GM19438 (cell line): ENCODE data around the gene PUS3.
"Not testable (repeated sequence)": the region's sequence is repeated elsewhere in the genome, so short reads cannot be mapped to it uniquely, and the experiment has no call there.

ENCODE experiments used
- ATAC-seq: cut with Tn5 transposase; IDR thresholded peaks from one replicate; pipeline ENCODE4 v1.9.1; 2021; ENCODE audit warnings: low read depth; ENCODE audit not compliant: unreplicated experiment

Gene PUS3

DNA sequence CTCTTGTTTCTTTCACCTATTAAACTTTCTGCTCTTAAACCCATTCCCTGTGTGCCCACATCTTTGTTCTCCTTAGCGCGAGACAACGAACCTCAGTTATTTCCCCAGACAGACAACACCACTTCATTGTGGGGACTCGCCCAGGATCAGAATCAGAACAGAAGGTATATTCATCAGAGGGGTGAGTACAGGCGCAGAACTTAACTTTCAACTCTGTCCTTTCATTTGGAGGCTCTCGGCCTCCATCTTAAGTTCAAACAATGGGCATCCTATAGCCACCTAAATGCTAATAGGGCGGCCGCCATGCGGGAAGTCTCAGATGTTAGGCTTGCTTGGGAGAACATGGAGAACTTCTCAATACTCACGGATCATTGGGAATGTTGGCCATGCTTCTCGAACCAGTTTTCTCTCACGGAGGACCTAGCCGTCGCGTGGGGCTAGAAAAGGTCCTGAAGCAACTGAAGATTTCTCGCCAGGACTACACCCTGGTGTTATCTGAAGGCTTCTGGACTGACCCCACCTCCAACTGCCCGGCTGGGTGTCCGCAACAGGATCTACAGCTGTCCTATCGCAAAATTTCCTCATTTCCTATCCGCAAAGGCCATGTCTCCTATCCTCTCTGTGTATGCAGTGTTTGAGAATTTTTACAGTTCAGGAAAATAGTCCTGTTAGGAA is 29.0 kb downstream of the PUS3 start:
- no peak for ATAC-seq

DNA sequence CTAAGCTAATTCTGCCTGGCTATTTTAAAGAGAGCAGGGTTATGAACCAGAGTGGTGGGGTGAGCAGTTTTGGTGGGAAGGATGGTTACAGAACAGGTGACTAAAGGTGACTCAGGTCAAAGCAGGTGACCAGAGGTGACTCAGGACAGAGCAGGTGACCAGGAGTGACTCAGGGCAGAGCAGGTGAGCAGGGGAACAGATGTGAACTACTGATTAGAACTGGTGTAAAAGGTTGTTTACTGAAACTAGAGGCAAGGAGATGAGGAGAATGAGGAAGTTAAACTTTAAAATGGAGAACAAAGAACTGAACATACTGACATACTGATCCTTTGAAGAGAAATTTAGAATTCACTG is 30.9 kb downstream of the PUS3 start:
- ATAC-seq: no peak

DNA sequence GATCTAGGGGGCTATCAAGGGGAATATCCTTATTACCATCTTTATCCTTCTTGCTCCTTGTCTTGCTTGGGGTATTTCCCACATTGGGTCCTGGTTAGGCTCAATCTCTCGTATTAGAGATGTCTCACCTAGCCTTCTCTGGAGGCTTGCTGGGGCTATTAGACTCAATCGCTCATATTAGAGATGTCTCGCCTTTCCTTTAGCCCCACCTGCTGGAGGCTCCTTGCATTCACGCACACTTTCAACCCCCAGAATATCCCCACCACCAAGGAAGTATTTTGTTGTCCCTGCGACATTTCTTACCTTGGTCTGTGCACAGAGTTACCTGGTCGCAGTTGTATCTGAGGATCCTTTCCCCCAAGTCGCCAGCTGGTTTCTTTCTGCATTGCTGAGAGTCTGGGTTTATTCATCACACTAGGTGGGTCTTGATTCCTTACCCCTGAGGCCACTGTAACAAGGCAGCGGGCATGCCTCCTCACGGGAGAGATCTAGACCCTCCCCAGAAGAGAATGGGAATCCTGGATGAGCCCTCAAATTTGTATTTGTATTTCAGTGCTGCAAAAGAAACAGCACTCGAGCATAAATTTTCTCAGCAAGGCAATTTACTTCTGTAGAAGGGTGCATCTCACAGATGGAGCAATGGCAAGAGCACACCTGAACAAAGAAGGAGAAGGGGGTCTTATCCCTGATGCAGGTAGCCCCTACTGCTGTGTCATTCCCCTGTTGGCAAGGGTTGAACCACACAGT is 31.4 kb downstream of the PUS3 start:
- no peak for ATAC-seq

DNA sequence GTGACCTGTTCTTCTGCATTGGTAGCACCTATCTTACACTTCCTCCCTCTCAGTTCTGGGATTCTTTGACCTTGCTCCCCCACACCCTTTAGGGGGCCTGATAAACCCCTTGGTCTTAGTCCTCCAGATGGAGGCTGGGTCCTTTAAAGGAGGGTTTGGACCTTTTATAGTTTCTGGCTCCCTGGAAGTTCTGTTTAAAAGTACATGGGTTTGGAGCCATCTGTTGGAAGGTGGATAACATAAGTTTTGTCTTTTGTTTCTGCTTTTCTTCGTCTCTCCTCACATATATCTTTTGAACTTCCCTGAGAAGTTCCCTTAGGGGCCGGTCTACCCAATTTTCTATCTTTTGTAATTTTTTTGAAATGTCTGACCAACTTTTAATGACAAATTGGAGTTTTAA is 33.5 kb downstream of the PUS3 start:
- ATAC-seq: no peak

DNA sequence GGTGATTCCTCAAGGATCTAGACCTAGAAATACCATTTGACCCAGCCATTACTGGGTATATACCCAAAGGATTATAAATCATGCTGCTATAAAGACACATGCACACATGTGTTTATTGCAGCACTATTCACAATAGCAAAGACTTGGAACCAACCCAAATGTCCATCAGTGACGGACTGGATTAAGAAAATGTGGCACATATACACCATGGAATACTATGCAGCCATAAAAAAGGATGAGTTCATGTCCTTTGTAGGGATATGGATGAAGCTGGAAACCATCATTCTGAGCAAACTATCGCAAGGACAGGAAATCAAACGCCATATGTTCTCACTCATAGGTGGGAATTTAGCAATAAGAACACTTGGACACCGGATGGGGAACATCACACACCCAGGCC is 37.7 kb downstream of the PUS3 start:
- not testable (repeated sequence) for ATAC-seq

DNA sequence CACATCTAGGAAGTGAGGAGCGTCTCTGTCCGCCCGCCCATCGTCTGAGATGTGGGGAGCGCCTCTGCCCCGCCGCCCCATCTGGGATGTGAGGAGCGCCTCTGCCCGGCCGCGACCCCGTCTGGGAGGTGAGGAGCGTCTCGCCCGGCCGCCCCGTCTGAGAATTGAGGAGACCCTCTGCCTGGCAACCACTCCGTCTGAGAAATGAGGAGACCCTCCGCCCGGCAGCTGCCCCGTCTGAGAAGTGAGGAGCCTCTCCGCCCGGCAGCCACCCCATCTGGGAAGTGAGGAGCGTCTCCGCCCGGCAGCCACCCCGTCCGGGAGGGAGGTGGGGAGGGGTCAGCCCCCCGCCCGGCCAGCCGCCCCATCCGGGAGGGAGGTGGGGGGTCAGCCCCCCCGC is 40.2 kb downstream of the PUS3 start:
- ATAC-seq: not testable (repeated sequence)

DNA sequence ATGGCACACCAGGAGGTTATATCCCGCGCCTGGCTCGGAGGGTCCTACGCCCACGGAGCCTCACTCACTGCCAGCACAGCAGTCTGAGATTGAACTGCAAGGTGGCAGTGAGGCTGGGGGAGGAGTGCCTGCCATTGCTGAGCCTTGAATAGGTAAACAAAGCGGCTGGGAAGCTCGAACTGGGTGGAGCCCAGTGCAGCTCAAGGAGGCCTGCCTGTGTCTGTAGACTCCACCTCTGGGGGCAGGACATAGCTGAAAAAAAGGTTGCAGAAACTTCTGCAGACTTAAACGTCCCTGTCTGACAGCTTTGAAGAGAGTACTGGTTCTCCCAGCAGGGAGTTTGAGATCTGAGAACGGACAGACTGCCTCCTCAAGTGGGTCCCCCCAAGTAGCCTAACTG is 45.3 kb downstream of the PUS3 start:
- ATAC-seq: not testable (repeated sequence)

DNA sequence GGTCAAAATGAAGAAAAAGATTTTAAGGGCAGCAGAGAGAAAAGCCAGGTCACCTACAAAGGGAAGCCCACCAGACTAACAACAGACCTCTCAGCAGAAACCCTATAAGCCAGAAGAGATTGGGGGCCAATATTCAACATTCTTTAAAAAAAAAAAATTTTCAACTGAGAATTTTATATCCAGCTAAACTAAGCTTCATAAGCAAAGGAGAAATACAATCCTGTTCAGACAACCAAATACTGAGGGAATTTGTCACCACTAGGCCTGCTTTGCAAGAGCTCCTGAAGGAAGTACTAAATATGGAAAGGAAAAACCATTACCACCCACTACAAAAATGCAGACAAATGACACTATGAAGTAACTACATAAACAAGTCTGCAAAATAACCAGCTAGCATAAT is 56.8 kb downstream of the PUS3 start:
- no peak for ATAC-seq
